Endothelial cell of umbilical vein (primary cell): ENCODE measurements around the gene CALHM5. TPM values are rescaled to one million over a fixed set of nuclear protein-coding genes. Genes with fewer than 3 reads are reported as not detected.

Experiments used
- BruUV-seq: library from RNA; stranded (reverse); fragments of 400-500 nt; replicated peaks from 2 replicates; lab custom pipeline; 2021; lab: Mats Ljungman, UMichigan
- CTCF ChIA-PET: fragments of 300-600, 350-600 bp; sonication (Branson Sonifier 250); formaldehyde crosslinking; loops from one replicate; lab custom pipeline; 2021; ENCODE audit warnings: antibody characterized with exemption, inconsistent platforms; lab: Charles Lee
- POLR2A ChIA-PET: fragments of 300-600, 350-600 bp; sonication (Branson Sonifier 250); formaldehyde crosslinking; loops from one replicate; lab custom pipeline; 2021; ENCODE audit warnings: antibody characterized with exemption, inconsistent platforms; lab: Charles Lee
- DNase-seq: peaks from one replicate; pipeline ENCODE4 v3.0.0-alpha.2; 2011; ENCODE audit warnings: low read depth, low spot score
- FAIRE-seq: peaks from 2 replicates; lab custom pipeline; 2011; peaks lifted over from hg19 to GRCh38; lab: Jason Lieb, UNC
- H2AFZ ChIP-seq: 2 replicates; pipeline ENCODE4 v1.6.0; 2012; ENCODE audit warnings: low read depth, low read length, control low read depth, inconsistent platforms
- H3K27ac ChIP-seq: 2 replicates; pipeline ENCODE4 v1.5.1; 2011; ENCODE audit warnings: low read depth, mild to moderate bottlenecking, control low read depth, low read length, moderate library complexity; ENCODE audit not compliant: insufficient read depth
- H3K27me3 ChIP-seq, 2 experiments: 2 replicates each; pipeline versions ENCODE4 v1.6.0 to v1.6.1; 2011; ENCODE audit warnings: low read length in 2 of 2, mixed read lengths in 1 of 2; ENCODE audit not compliant: control insufficient read depth in 2 of 2, insufficient read depth in 2 of 2
- H3K36me3 ChIP-seq, 2 experiments: 2 replicates in 1 of 2; 3 replicates in 1 of 2; pipeline ENCODE4 v1.5.1; 2011; ENCODE audit warnings: low read length in 2 of 2, mild to moderate bottlenecking in 1 of 2, moderate library complexity in 1 of 2; ENCODE audit not compliant: control insufficient read depth in 2 of 2, insufficient read depth in 2 of 2; ENCODE audit errors: extremely low read depth in 1 of 2
- H3K4me1 ChIP-seq: 3 replicates; pipeline ENCODE4 v1.5.1; 2011; ENCODE audit warnings: mild to moderate bottlenecking, low read length; ENCODE audit not compliant: control insufficient read depth, insufficient read depth; ENCODE audit errors: extremely low read depth
- H3K4me2 ChIP-seq: 2 replicates; pipeline ENCODE4 v1.6.1; 2011; ENCODE audit warnings: low read length, control low read depth, mixed read lengths; ENCODE audit not compliant: insufficient read depth
- H3K4me3 ChIP-seq, 3 experiments: fragments of 200-600 bp in 1 of 3; sonication (generic), shearing (Covaris generic) in 1 of 3; replicated peaks in 1 of 3; 2 replicates each; pipeline ENCODE4 v1.5.1; 2011 to 2016; ENCODE audit warnings: control low read depth in 3 of 3, low read length in 3 of 3, mild to moderate bottlenecking in 2 of 3, inconsistent platforms in 1 of 3, low read depth in 1 of 3, moderate library complexity in 1 of 3; ENCODE audit not compliant: insufficient read depth in 1 of 3
- H3K79me2 ChIP-seq: 2 replicates; pipeline ENCODE4 v1.6.0; 2012; ENCODE audit warnings: low read length, inconsistent platforms; ENCODE audit not compliant: control insufficient read depth, insufficient read depth
- H3K9ac ChIP-seq: replicated peaks from 2 replicates; pipeline ENCODE3; 2011; ENCODE audit warnings: low read length, control low read depth; ENCODE audit not compliant: insufficient read depth; ENCODE audit errors: extremely low read depth
- H3K9me1 ChIP-seq: replicated peaks from 3 replicates; pipeline ENCODE4 v1.6.0; 2011; ENCODE audit warnings: mild to moderate bottlenecking, low read length; ENCODE audit not compliant: control insufficient read depth, insufficient read depth; ENCODE audit errors: extremely low read depth
- H3K9me3 ChIP-seq: replicated peaks from 2 replicates; pipeline ENCODE4 v1.5.1; 2012; ENCODE audit warnings: low read length, inconsistent platforms; ENCODE audit not compliant: control insufficient read depth, insufficient read depth
- H4K20me1 ChIP-seq: replicated peaks from 2 replicates; pipeline ENCODE3; 2011; ENCODE audit warnings: mild to moderate bottlenecking, low read length; ENCODE audit not compliant: control insufficient read depth, insufficient read depth; ENCODE audit errors: extremely low read depth
- CTCF ChIP-seq, 2 donors: IDR thresholded peaks; 1 replicate in 1 of 2; 2 replicates in 1 of 2; pipeline ENCODE4 v1.5.1; 2011; ENCODE audit warnings: low read length in 2 of 2, mild to moderate bottlenecking in 2 of 2, moderate library complexity in 2 of 2, control low read depth in 1 of 2, inconsistent platforms in 1 of 2, low read depth in 1 of 2; ENCODE audit not compliant: insufficient read depth in 1 of 2; ENCODE audit errors: extremely low read depth in 1 of 2
- EZH2 ChIP-seq: IDR thresholded peaks from 2 replicates; pipeline ENCODE4 v1.6.1; 2012; ENCODE audit warnings: borderline replicate concordance, low read depth, mild to moderate bottlenecking, moderate library complexity, low read length, inconsistent platforms; ENCODE audit not compliant: severe bottlenecking
- FOS ChIP-seq: IDR thresholded peaks from 2 replicates; pipeline ENCODE4 v1.6.1; 2011; ENCODE audit warnings: mild to moderate bottlenecking, low read length, moderate library complexity, borderline replicate concordance; ENCODE audit not compliant: insufficient read depth
- GATA2 ChIP-seq: IDR thresholded peaks from 2 replicates; pipeline ENCODE4 v1.7.0; 2011; ENCODE audit warnings: low read depth, mild to moderate bottlenecking, moderate library complexity, mixed read lengths, low read length; ENCODE audit not compliant: insufficient read length, insufficient read depth
- JUN ChIP-seq: IDR thresholded peaks from 2 replicates; pipeline ENCODE4 v1.6.1; 2011; ENCODE audit warnings: borderline replicate concordance, low read depth; ENCODE audit not compliant: insufficient read length, insufficient read depth
- MAX ChIP-seq: IDR thresholded peaks from 2 replicates; pipeline ENCODE4 v1.6.1; 2011; ENCODE audit not compliant: insufficient read depth, insufficient read length
- MYC ChIP-seq: IDR thresholded peaks from one replicate; pipeline ENCODE4 v1.6.1; 2011; ENCODE audit warnings: mild to moderate bottlenecking, low read depth, low read length
- POLR2A ChIP-seq: IDR thresholded peaks from 2 replicates; pipeline ENCODE4 v1.6.1; 2012; ENCODE audit warnings: low read depth, mild to moderate bottlenecking, control low read depth, low read length
- POLR2AphosphoS5 ChIP-seq: IDR thresholded peaks from 2 replicates; pipeline ENCODE4 v1.6.1; 2012; ENCODE audit warnings: low read depth, mild to moderate bottlenecking, control low read depth, low read length, moderate library complexity; ENCODE audit not compliant: insufficient read depth
- dilution Hi-C: fragments of 300-500 bp; cut with MboI; formaldehyde crosslinking; loops from one replicate; pipeline ENCODE4 v1.15.0; 2019; ENCODE audit warnings: low sequenced_read_pairs; ENCODE audit not compliant: extremely low pct_ligation_motif_present
- intact Hi-C: fragments of 100-400 bp; cut with micrococcal nuclease; formaldehyde crosslinking; loops from one replicate; pipeline ENCODE4 v1.10.0; 2022
- polyA plus RNA-seq, 4 experiments: library from polyadenylated mRNA; depleted of rRNA in 3 of 4; stranded (reverse) in 3 of 4; unstranded in 1 of 4; fragments of >200 nt; gene quantifications; 2 replicates each; pipeline versions ENCODE4 v1.2.1 to v1.2.3, GENCODE V29; 2011 to 2012; ENCODE audit warnings: missing spikeins in 1 of 4
- total RNA-seq: library from RNA; stranded (reverse); gene quantifications from 2 replicates; pipeline ENCODE4 v1.2.3, GENCODE V29; 2021

The CALHM5 gene
- total and polyA plus RNA-seq, 2 donors (not counting 3 experiments of a cell fraction or from before 2014, with no cell fraction given) = 4.5 to 6.6 TPM

DNA sequence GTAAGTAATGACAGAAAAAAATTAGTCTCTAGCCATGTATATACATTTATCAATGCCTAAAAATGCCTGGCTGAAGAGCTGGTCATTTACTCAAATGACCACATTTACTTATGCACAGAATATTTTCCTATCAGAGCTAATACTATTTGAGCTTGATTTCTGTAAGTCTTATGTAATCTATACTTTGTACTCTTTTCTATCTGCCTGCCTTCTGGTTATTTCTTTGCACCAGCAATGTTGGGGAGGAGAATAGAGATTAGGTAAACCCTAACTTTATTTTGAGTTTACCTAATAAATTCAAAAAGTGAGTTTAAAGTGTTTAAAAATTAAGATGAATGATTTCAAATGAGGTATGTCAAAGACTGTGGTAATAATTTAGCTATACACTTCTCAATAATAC, 3.7 kb downstream of the CALHM5 start:
- TF ChIP-seq CTCF (IDR thresholded peaks at IDR 0.05; ENCODE audit: extremely low read depth in 1 of 2, insufficient read depth in 1 of 2, low read depth in 1 of 2, low read length in 2 of 2) (no peak), POLR2A (no peak), POLR2AphosphoS5 (no peak), GATA2 (no peak), FOS (no peak), EZH2 (no peak), JUN (no peak), MYC (no peak), MAX (no peak)
- no peaks in the 10 kb centered on the region for H4K20me1 ChIP-seq
- BruUV-seq = no TSS peak
- dilution Hi-C loops = no loop called here
- H3K27ac ChIP-seq = no peak overlapping the region
- peaks cover 19% of the 10 kb centered on the region for H3K4me1 ChIP-seq
- no peaks in the 10 kb centered on the region for H3K9me1 ChIP-seq
- intact Hi-C loops = no loop called here
- H3K9me3 ChIP-seq = no peaks in the 10 kb centered on the region
- H3K79me2 ChIP-seq = peaks cover 8% of the 10 kb centered on the region
- no peak overlapping the region for H3K4me2 ChIP-seq
- ChIA-PET POLR2A (no interaction called here), CTCF (interaction anchor here (0.8 to 6.2 kb wide), 7 partner anchors 19 to 298 kb away, joined by 3 to 72 read pairs (median 7); no protein-coding TSS in a partner anchor)
- FAIRE-seq = no peak
- H2AFZ ChIP-seq = no peak overlapping the region
- no peaks in the 10 kb centered on the region for H3K27me3 ChIP-seq
- no peak overlapping the region for H3K9ac ChIP-seq
- H3K4me3 ChIP-seq = no peak overlapping the region
- peaks cover 8 to 11% of the 10 kb centered on the region in 2 experiments for H3K36me3 ChIP-seq
- no peak for DNase-seq
